ENCODE data around the gene MBNL2. TPM values are rescaled to one million over a fixed set of nuclear protein-coding genes. Genes with fewer than 3 reads are reported as not detected.

The MBNL2 gene
- total and polyA plus RNA-seq, 2 of the 13 experiments (the other 11 are each of a cell fraction or from before 2014, with no cell fraction given) = 30.8 to 59.0 TPM

- TF ChIP-seq ZNF800 (CRISPR knock-in tag; IDR thresholded peaks at IDR 0.05) (peak; percentile 45; the same call in 1 of the 2 replicates), ELF4 (CRISPR knock-in tag; IDR thresholded peaks at IDR 0.05; ENCODE audit: borderline replicate concordance) (no peak), PLRG1 (conservative IDR thresholded peaks at IDR 0.05) (no peak), CC2D1A (CRISPR knock-in tag; IDR thresholded peaks at IDR 0.05) (no peak), NFAT5 (CRISPR knock-in tag; IDR thresholded peaks at IDR 0.05) (no peak), ZNF17 (CRISPR knock-in tag; IDR thresholded peaks at IDR 0.05) (no peak), ARNTL (CRISPR knock-in tag; IDR thresholded peaks at IDR 0.05) (peak; percentile 38; the same call in 1 of the 2 replicates), SMYD3 (CRISPR knock-in tag; IDR thresholded peaks at IDR 0.05) (no peak), E2F1 (CRISPR knock-in tag; IDR thresholded peaks at IDR 0.05) (0 out of 2 replicates have a peak, but pooled peaks have one; percentile 38), ZNF83 (CRISPR knock-in tag; IDR thresholded peaks at IDR 0.05; ENCODE audit: borderline replicate concordance) (no peak), ZNF260 (CRISPR knock-in tag; IDR thresholded peaks at IDR 0.05; ENCODE audit: borderline replicate concordance, low read depth) (no peak), ZNF709 (CRISPR knock-in tag; IDR thresholded peaks at IDR 0.05) (no peak), SIX4 (CRISPR knock-in tag; IDR thresholded peaks at IDR 0.05) (no peak), ATF7-NPFF (CRISPR knock-in tag; IDR thresholded peaks at IDR 0.05; ENCODE audit: low read depth) (no peak), GTF3A (CRISPR knock-in tag; conservative IDR thresholded peaks at IDR 0.05) (no peak), SIX1 (CRISPR knock-in tag; IDR thresholded peaks at IDR 0.05; ENCODE audit: borderline replicate concordance) (peak; percentile 71; the same call in 1 of the 2 replicates), MXD4 (CRISPR knock-in tag; IDR thresholded peaks at IDR 0.05) (0 out of 2 replicates have a peak, but pooled peaks have one; percentile 32), ZNF550 (CRISPR knock-in tag; IDR thresholded peaks at IDR 0.05; ENCODE audit: borderline replicate concordance) (no peak), ZBTB42 (CRISPR knock-in tag; IDR thresholded peaks at IDR 0.05) (no peak), ZNF720 (CRISPR knock-in tag; IDR thresholded peaks at IDR 0.05) (no peak), SRY (CRISPR knock-in tag; IDR thresholded peaks at IDR 0.05) (no peak), CHD2 (IDR thresholded peaks at IDR 0.05; ENCODE audit: low read depth, low read length) (no peak), ISL2 (CRISPR knock-in tag; IDR thresholded peaks at IDR 0.05) (peak; percentile 96)
Observed at GRCh38 chr13:97274829-97275649, 52.9 kb downstream of the MBNL2 start (continued).
